GM23248 (cell line): ENCODE data around the gene CYP4B1. TPM values are rescaled to one million over a fixed set of nuclear protein-coding genes. Genes with fewer than 3 reads are reported as not detected.
A peak's percentile ranks its signal among the peaks of the same experiment; 100 is the strongest.
"Not testable (repeated sequence)": the region's sequence is repeated elsewhere in the genome, so short reads cannot be mapped to it uniquely, and the experiment has no call there.

ENCODE experiments used
- DNase-seq: peaks from one replicate; pipeline ENCODE4 v3.0.0-alpha.2; 2015
- H2AFZ ChIP-seq: fragments of 200-600 bp; sonication (generic); 2 replicates; pipeline ENCODE4 v1.6.1; 2016; ENCODE audit warnings: antibody characterized with exemption
- H3F3A ChIP-seq: fragments of 200-600 bp; sonication (generic); 2 replicates; pipeline ENCODE4 v1.6.1; 2016; ENCODE audit warnings: mild to moderate bottlenecking, antibody characterized with exemption, mixed run types; ENCODE audit not compliant: insufficient read depth
- H3K27ac ChIP-seq: fragments of 200-600 bp; sonication (generic); 2 replicates; pipeline ENCODE4 v1.5.1; 2016; ENCODE audit warnings: mild to moderate bottlenecking
- H3K27me3 ChIP-seq: fragments of 200-600 bp; sonication (generic); replicated peaks from 2 replicates; pipeline ENCODE4 v1.6.1; 2016; ENCODE audit warnings: mild to moderate bottlenecking; ENCODE audit not compliant: insufficient read depth
- H3K36me3 ChIP-seq: fragments of 200-600 bp; sonication (generic); 2 replicates; pipeline ENCODE4 v1.6.1; 2016; ENCODE audit warnings: low read depth, mild to moderate bottlenecking
- H3K4me1 ChIP-seq: fragments of 200-600 bp; sonication (generic); 2 replicates; pipeline ENCODE4 v1.6.1; 2016; ENCODE audit warnings: mild to moderate bottlenecking; ENCODE audit not compliant: insufficient read depth
- H3K4me2 ChIP-seq: fragments of 200-600 bp; sonication (generic); one replicate; pipeline ENCODE4 v1.6.1; 2016; ENCODE audit warnings: mild to moderate bottlenecking; ENCODE audit not compliant: unreplicated experiment
- H3K4me3 ChIP-seq: fragments of 200-600 bp; sonication (generic); 2 replicates; pipeline ENCODE4 v1.5.1; 2016; ENCODE audit warnings: mild to moderate bottlenecking
- H3K79me2 ChIP-seq: fragments of 200-600 bp; sonication (generic); 2 replicates; pipeline ENCODE4 v1.6.1; 2016; ENCODE audit warnings: mild to moderate bottlenecking; ENCODE audit not compliant: insufficient read depth
- H3K9ac ChIP-seq: fragments of 200-600 bp; sonication (generic); 2 replicates; pipeline ENCODE4 v1.6.1; 2016; ENCODE audit warnings: mild to moderate bottlenecking
- H3K9me2 ChIP-seq: fragments of 200-600 bp; sonication (generic); 2 replicates; pipeline ENCODE4 v1.6.1; 2016; ENCODE audit warnings: mixed run types, mild to moderate bottlenecking, moderate library complexity; ENCODE audit not compliant: insufficient read depth
- H3K9me3 ChIP-seq: fragments of 200-600 bp; sonication (generic); one replicate; pipeline ENCODE4 v1.6.1; 2017; ENCODE audit warnings: low read depth
- H4K20me1 ChIP-seq: fragments of 200-600 bp; sonication (generic); 2 replicates; pipeline ENCODE4 v1.6.0; 2016; ENCODE audit not compliant: insufficient read depth
- EZH2 ChIP-seq: fragments of 200-600 bp; sonication (generic); IDR thresholded peaks from 2 replicates; pipeline ENCODE4 v1.6.1; 2018; ENCODE audit warnings: antibody characterized with exemption, mild to moderate bottlenecking; ENCODE audit not compliant: insufficient read depth, poor library complexity, severe bottlenecking
- EZH2phosphoT487 ChIP-seq: fragments of 200-600 bp; sonication (generic); IDR thresholded peaks from 2 replicates; pipeline ENCODE4 v1.6.1; 2018; ENCODE audit warnings: antibody characterized with exemption, moderate library complexity, mild to moderate bottlenecking, low read depth; ENCODE audit not compliant: insufficient read depth
- WGBS, 2 experiments: methylation state at CpG; one replicate each; pipeline ENCODE4 v1.1.6; 2015 to 2017; ENCODE audit warnings: low lambda C conversion rate in 2 of 2, low coverage in 1 of 2; ENCODE audit errors: missing lambda C conversion rate in 2 of 2; 5-methylcytosine and 5-hydroxymethylcytosine counted together
- in situ Hi-C: fragments of 300-500 bp; cut with MboI; formaldehyde crosslinking; loops from 2 replicates; pipeline ENCODE4 v1.15.0; 2020
- polyA plus RNA-seq: library from polyadenylated mRNA; unstranded; fragments of >200 nt; fragmentation: Nextera tagmentation; extraction: Ambion mirVana; gene quantifications from 2 replicates; pipeline ENCODE4 v1.2.1, GENCODE V29; 2016
- total RNA-seq: library from RNA; depleted of rRNA; stranded (reverse); fragments of >200 nt; shearing (Covaris generic); gene quantifications from 2 replicates; pipeline ENCODE4 v1.2.3, GENCODE V29; 2014; rRNA removed

Gene CYP4B1
- total RNA-seq (not detected in 2 replicates), polyA plus RNA-seq (not detected in 2 replicates)

- TF ChIP-seq EZH2phosphoT487 (no peak), EZH2 (no peak)
- WGBS, 2 experiments: 7 to 11% methylated on average over 4 of the region's 4 CpGs
- Histone ChIP-seq H3K79me2 (no peaks in the 10 kb centered on the region), H3K4me3 (no peak within 1 kb of the TSS), H3F3A (no peaks in the 10 kb centered on the region), H3K36me3 (no peaks in the 10 kb centered on the region), H3K27ac (no peak within 1 kb of the TSS), H2AFZ (no peak within 1 kb of the TSS), H3K4me1 (no peaks in the 10 kb centered on the region), H3K9me3 (no peaks in the 10 kb centered on the region), H3K9me2 (no peaks in the 10 kb centered on the region), H3K27me3 (no peaks in the 10 kb centered on the region), H4K20me1 (no peaks in the 10 kb centered on the region), H3K9ac (no peak within 1 kb of the TSS), H3K4me2 (no peak within 1 kb of the TSS)
- no peak for DNase-seq
- in situ Hi-C loops: no loop called here
Observed at GRCh38 chr1:46798810-46799209, at the start of gene CYP4B1. Gene CYP4B1 (plus strand): TSS chr1:46799046. CDS start chr1:46799082, 36 bp downstream.

GRCh38 chr1:46749404-46749803 is 49.4 kb upstream of the CYP4B1 start:
- peak; percentile 13 for DNase-seq
- Histone ChIP-seq H4K20me1 (no peaks in the 10 kb centered on the region), H3K4me3 (no peak overlapping the region), H3F3A (no peaks in the 10 kb centered on the region), H3K9me3 (no peaks in the 10 kb centered on the region), H3K27ac (no peak overlapping the region), H3K4me2 (no peak overlapping the region), H2AFZ (no peak overlapping the region), H3K9me2 (no peaks in the 10 kb centered on the region), H3K9ac (no peak overlapping the region), H3K79me2 (no peaks in the 10 kb centered on the region), H3K27me3 (peaks cover 11% of the 10 kb centered on the region; the same call in 1 of the 2 replicates), H3K36me3 (no peaks in the 10 kb centered on the region), H3K4me1 (no peaks in the 10 kb centered on the region)
- no peak for TF ChIP-seq EZH2phosphoT487
- no peak for TF ChIP-seq EZH2
- in situ Hi-C loops: no loop called here
- 2 to 5% methylated on average over 1 of the region's 1 CpG for WGBS, 2 experiments

- in situ Hi-C loops: no loop called here
- no peak overlapping the region for H3K4me2 ChIP-seq
- H3K27ac ChIP-seq: no peak overlapping the region
- no peak overlapping the region for H3K4me3 ChIP-seq
- no peaks in the 10 kb centered on the region for H3K9me2 ChIP-seq
- TF ChIP-seq EZH2phosphoT487 (no peak), EZH2 (no peak)
- H3K9me3 ChIP-seq: no peaks in the 10 kb centered on the region
- no peak overlapping the region for H3K9ac ChIP-seq
- H3K79me2 ChIP-seq: no peaks in the 10 kb centered on the region
- 1 to 2% methylated on average over 7 of the region's 7 CpGs for WGBS, 2 experiments
- DNase-seq: peak; percentile 4
- no peaks in the 10 kb centered on the region for H3K36me3 ChIP-seq
- H3F3A ChIP-seq: no peaks in the 10 kb centered on the region
- H3K27me3 ChIP-seq: peaks cover 11% of the 10 kb centered on the region; the same call in 1 of the 2 replicates
- no peak overlapping the region for H2AFZ ChIP-seq
- no peaks in the 10 kb centered on the region for H3K4me1 ChIP-seq
- no peaks in the 10 kb centered on the region for H4K20me1 ChIP-seq
Observed at GRCh38 chr1:46749921-46750404, 48.9 kb upstream of the CYP4B1 start.

GRCh38 chr1:46753985-46754384 is 44.9 kb upstream of the CYP4B1 start:
- no peak overlapping the region for H3K27ac ChIP-seq
- no peaks in the 10 kb centered on the region for H3K9me2 ChIP-seq
- H3K79me2 ChIP-seq: no peaks in the 10 kb centered on the region
- H3K36me3 ChIP-seq: no peaks in the 10 kb centered on the region
- H3K4me2 ChIP-seq: no peak overlapping the region
- WGBS, 2 experiments: 5 to 6% methylated on average over 1 of the region's 1 CpG
- no peaks in the 10 kb centered on the region for H4K20me1 ChIP-seq
- no peaks in the 10 kb centered on the region for H3K9me3 ChIP-seq
- in situ Hi-C loops: no loop called here
- no peak overlapping the region for H3K9ac ChIP-seq
- TF ChIP-seq EZH2 (no peak), EZH2phosphoT487 (no peak)
- peaks cover 8% of the 10 kb centered on the region; the same call in 1 of the 2 replicates for H3K27me3 ChIP-seq
- H3K4me3 ChIP-seq: no peak overlapping the region
- H2AFZ ChIP-seq: no peak overlapping the region
- H3F3A ChIP-seq: no peaks in the 10 kb centered on the region
- no peaks in the 10 kb centered on the region for H3K4me1 ChIP-seq
- no peak for DNase-seq

GRCh38 chr1:46754707-46755106 is 44.1 kb upstream of the CYP4B1 start:
- H3K27me3 ChIP-seq, H4K20me1 ChIP-seq, H3K79me2 ChIP-seq, H3K9ac ChIP-seq, H3K4me1 ChIP-seq, in situ Hi-C loops, H3K9me2 ChIP-seq, H3K27ac ChIP-seq, H3K4me2 ChIP-seq, H3K4me3 ChIP-seq, H3K36me3 ChIP-seq, H3K9me3 ChIP-seq, H3F3A ChIP-seq, H2AFZ ChIP-seq, DNase-seq: not testable (repeated sequence)
- 54 to 60% methylated on average over 4 of the region's 4 CpGs for WGBS, 2 experiments
